ENCODE results near the gene MMD2.

The MMD2 gene

GRCh38 chr7:4934419-4935025, 24.5 kb downstream of the MMD2 start:
- no peaks in the 10 kb centered on the region; the same call in 1 of the 2 replicates for H3K9me3 ChIP-seq (ENCODE audit: control insufficient read depth, insufficient read depth, low read length)
- DNase-seq (ENCODE audit: low read depth, low spot score): no peak
- H3K36me3 ChIP-seq (ENCODE audit: control insufficient read depth, insufficient read depth, low read length): no peaks in the 10 kb centered on the region
- no peaks in the 10 kb centered on the region for H3K27me3 ChIP-seq (ENCODE audit: control insufficient read depth, insufficient read depth, low read length)
- H3K4me3 ChIP-seq (ENCODE audit: low read length): no peak overlapping the region
- H3K27ac ChIP-seq (ENCODE audit: low read length): no peak overlapping the region
- no CpG with 5 or more reads among the region's 15 CpGs for WGBS (ENCODE audit: insufficient coverage, insufficient read length)
- H3K4me1 ChIP-seq (ENCODE audit: control insufficient read depth, insufficient read depth, low read length): no peaks in the 10 kb centered on the region; the same call in 1 of the 2 replicates

- Histone ChIP-seq H3K4me1 (ENCODE audit: control insufficient read depth, insufficient read depth, low read length) (no peaks in the 10 kb centered on the region), H3K9me3 (ENCODE audit: control insufficient read depth, insufficient read depth, low read length) (no peaks in the 10 kb centered on the region; the same call in 1 of the 2 replicates), H3K27ac (ENCODE audit: low read length) (no peak overlapping the region), H3K4me3 (ENCODE audit: low read length) (no peak overlapping the region), H3K36me3 (ENCODE audit: control insufficient read depth, insufficient read depth, low read length) (no peaks in the 10 kb centered on the region), H3K27me3 (ENCODE audit: control insufficient read depth, insufficient read depth, low read length) (no peaks in the 10 kb centered on the region)
- no CpG with 5 or more reads among the region's 12 CpGs for WGBS (ENCODE audit: insufficient coverage, insufficient read length)
- no peak for DNase-seq (ENCODE audit: low read depth, low spot score)
Observed at GRCh38 chr7:4931943-4932342, 27.0 kb downstream of the MMD2 start.

- WGBS (ENCODE audit: insufficient coverage, insufficient read length): no CpG with 5 or more reads among the region's 8 CpGs
- H3K4me3 ChIP-seq (ENCODE audit: low read length): no peak overlapping the region
- H3K4me1 ChIP-seq (ENCODE audit: control insufficient read depth, insufficient read depth, low read length): no peaks in the 10 kb centered on the region
- no peaks in the 10 kb centered on the region for H3K36me3 ChIP-seq (ENCODE audit: control insufficient read depth, insufficient read depth, low read length)
- no peak overlapping the region for H3K27ac ChIP-seq (ENCODE audit: low read length)
- no peak for DNase-seq (ENCODE audit: low read depth, low spot score)
- no peaks in the 10 kb centered on the region for H3K27me3 ChIP-seq (ENCODE audit: control insufficient read depth, insufficient read depth, low read length)
- H3K9me3 ChIP-seq (ENCODE audit: control insufficient read depth, insufficient read depth, low read length): no peaks in the 10 kb centered on the region
Observed at GRCh38 chr7:4929005-4929404, 30.0 kb downstream of the MMD2 start.

GRCh38 chr7:4928445-4928844, 30.5 kb downstream of the MMD2 start:
- no peak overlapping the region for H3K4me3 ChIP-seq (ENCODE audit: low read length)
- H3K36me3 ChIP-seq (ENCODE audit: control insufficient read depth, insufficient read depth, low read length): no peaks in the 10 kb centered on the region
- no peaks in the 10 kb centered on the region for H3K27me3 ChIP-seq (ENCODE audit: control insufficient read depth, insufficient read depth, low read length)
- no peaks in the 10 kb centered on the region for H3K4me1 ChIP-seq (ENCODE audit: control insufficient read depth, insufficient read depth, low read length)
- no peak overlapping the region for H3K27ac ChIP-seq (ENCODE audit: low read length)
- no CpG with 5 or more reads among the region's 2 CpGs for WGBS (ENCODE audit: insufficient coverage, insufficient read length)
- H3K9me3 ChIP-seq (ENCODE audit: control insufficient read depth, insufficient read depth, low read length): 0 out of 2 replicates have a peak, but pooled peaks cover 2% of the 10 kb centered on the region
- DNase-seq (ENCODE audit: low read depth, low spot score): no peak

- Histone ChIP-seq H3K4me3 (ENCODE audit: low read length) (no peak overlapping the region; the same call in 1 of the 2 replicates), H3K27ac (ENCODE audit: low read length) (no peak overlapping the region), H3K36me3 (ENCODE audit: control insufficient read depth, insufficient read depth, low read length) (no peaks in the 10 kb centered on the region), H3K9me3 (ENCODE audit: control insufficient read depth, insufficient read depth, low read length) (peaks cover 4% of the 10 kb centered on the region; the same call in 1 of the 2 replicates), H3K27me3 (ENCODE audit: control insufficient read depth, insufficient read depth, low read length) (no peaks in the 10 kb centered on the region), H3K4me1 (ENCODE audit: control insufficient read depth, insufficient read depth, low read length) (no peaks in the 10 kb centered on the region; the same call in 1 of the 2 replicates)
- DNase-seq (ENCODE audit: low read depth, low spot score): no peak
- no CpG with 5 or more reads among the region's 19 CpGs for WGBS (ENCODE audit: insufficient coverage, insufficient read length)
Observed at GRCh38 chr7:4919969-4920766, 38.8 kb downstream of the MMD2 start.

GRCh38 chr7:4916113-4916512, 42.9 kb downstream of the MMD2 start:
- Histone ChIP-seq H3K36me3 (ENCODE audit: control insufficient read depth, insufficient read depth, low read length) (no peaks in the 10 kb centered on the region), H3K27me3 (ENCODE audit: control insufficient read depth, insufficient read depth, low read length) (no peaks in the 10 kb centered on the region), H3K27ac (ENCODE audit: low read length) (no peak overlapping the region), H3K9me3 (ENCODE audit: control insufficient read depth, insufficient read depth, low read length) (no peaks in the 10 kb centered on the region; the same call in 1 of the 2 replicates), H3K4me1 (ENCODE audit: control insufficient read depth, insufficient read depth, low read length) (no peaks in the 10 kb centered on the region), H3K4me3 (ENCODE audit: low read length) (no peak overlapping the region)
- no peak for DNase-seq (ENCODE audit: low read depth, low spot score)
- WGBS (ENCODE audit: insufficient coverage, insufficient read length): no CpG with 5 or more reads among the region's 8 CpGs

GRCh38 chr7:4911111-4911828, 47.7 kb downstream of the MMD2 start:
- no peak for DNase-seq (ENCODE audit: low read depth, low spot score)
- no peaks in the 10 kb centered on the region for H3K36me3 ChIP-seq (ENCODE audit: control insufficient read depth, insufficient read depth, low read length)
- no peaks in the 10 kb centered on the region for H3K27me3 ChIP-seq (ENCODE audit: control insufficient read depth, insufficient read depth, low read length)
- peaks cover 2% of the 10 kb centered on the region; the same call in 1 of the 2 replicates for H3K9me3 ChIP-seq (ENCODE audit: control insufficient read depth, insufficient read depth, low read length)
- H3K27ac ChIP-seq (ENCODE audit: low read length): no peak overlapping the region
- WGBS (ENCODE audit: insufficient coverage, insufficient read length): no CpG with 5 or more reads among the region's 20 CpGs
- H3K4me1 ChIP-seq (ENCODE audit: control insufficient read depth, insufficient read depth, low read length): no peaks in the 10 kb centered on the region
- no peak overlapping the region for H3K4me3 ChIP-seq (ENCODE audit: low read length)

- no peak overlapping the region for H3K27ac ChIP-seq (ENCODE audit: low read length)
- peaks cover 2% of the 10 kb centered on the region for H3K9me3 ChIP-seq (ENCODE audit: control insufficient read depth, insufficient read depth, low read length)
- no peak for DNase-seq (ENCODE audit: low read depth, low spot score)
- H3K4me3 ChIP-seq (ENCODE audit: low read length): no peak overlapping the region
- no peaks in the 10 kb centered on the region for H3K4me1 ChIP-seq (ENCODE audit: control insufficient read depth, insufficient read depth, low read length)
- H3K27me3 ChIP-seq (ENCODE audit: control insufficient read depth, insufficient read depth, low read length): no peaks in the 10 kb centered on the region
- WGBS (ENCODE audit: insufficient coverage, insufficient read length): no CpG with 5 or more reads among the region's 1 CpG
- H3K36me3 ChIP-seq (ENCODE audit: control insufficient read depth, insufficient read depth, low read length): no peaks in the 10 kb centered on the region
Observed at GRCh38 chr7:4906682-4907081, 52.3 kb downstream of the MMD2 start.

GRCh38 chr7:4905171-4905570, 53.8 kb downstream of the MMD2 start:
- Histone ChIP-seq H3K4me1 (ENCODE audit: control insufficient read depth, insufficient read depth, low read length) (no peaks in the 10 kb centered on the region), H3K27me3 (ENCODE audit: control insufficient read depth, insufficient read depth, low read length) (no peaks in the 10 kb centered on the region; the same call in 1 of the 2 replicates), H3K9me3 (ENCODE audit: control insufficient read depth, insufficient read depth, low read length) (peaks cover 2% of the 10 kb centered on the region), H3K4me3 (ENCODE audit: low read length) (no peak overlapping the region), H3K36me3 (ENCODE audit: control insufficient read depth, insufficient read depth, low read length) (no peaks in the 10 kb centered on the region), H3K27ac (ENCODE audit: low read length) (no peak overlapping the region)
- no peak for DNase-seq (ENCODE audit: low read depth, low spot score)
- no CpG with 5 or more reads among the region's 1 CpG for WGBS (ENCODE audit: insufficient coverage, insufficient read length)

GRCh38 chr7:4904346-4904745, 54.6 kb downstream of the MMD2 start:
- no peaks in the 10 kb centered on the region for H3K36me3 ChIP-seq (ENCODE audit: control insufficient read depth, insufficient read depth, low read length)
- no peak for DNase-seq (ENCODE audit: low read depth, low spot score)
- H3K4me1 ChIP-seq (ENCODE audit: control insufficient read depth, insufficient read depth, low read length): no peaks in the 10 kb centered on the region
- H3K4me3 ChIP-seq (ENCODE audit: low read length): no peak overlapping the region
- no peak overlapping the region for H3K27ac ChIP-seq (ENCODE audit: low read length)
- H3K27me3 ChIP-seq (ENCODE audit: control insufficient read depth, insufficient read depth, low read length): no peaks in the 10 kb centered on the region; the same call in 1 of the 2 replicates
- H3K9me3 ChIP-seq (ENCODE audit: control insufficient read depth, insufficient read depth, low read length): peaks cover 2% of the 10 kb centered on the region
